Immature natural killer cell (primary cell): ENCODE results near the gene SPRYD3. TPM values are rescaled to one million over a fixed set of nuclear protein-coding genes. Genes with fewer than 3 reads are reported as not detected.
"Not testable (repeated sequence)": the region's sequence is repeated elsewhere in the genome, so short reads cannot be mapped to it uniquely, and the experiment has no call there.

Experiments used
- DNase-seq, 3 donors: peaks; one replicate each; pipeline ENCODE4 v3.0.0; 2022; ENCODE audit warnings: mixed read lengths in 1 of 3
- H3K27ac Mint-ChIP-seq, 6 donors: one replicate each; pipeline ENCODE4 v1.8.0; 2020; ENCODE audit warnings: mixed read lengths in 6 of 6, mild to moderate bottlenecking in 5 of 6, inconsistent platforms in 4 of 6, moderate library complexity in 3 of 6
- H3K27me3 Mint-ChIP-seq, 3 donors: one replicate each; pipeline ENCODE4 v1.8.0; 2020 to 2021; ENCODE audit warnings: low read depth in 3 of 3, mild to moderate bottlenecking in 3 of 3, mixed read lengths in 3 of 3, moderate library complexity in 3 of 3, inconsistent platforms in 1 of 3
- H3K36me3 Mint-ChIP-seq, 3 donors: one replicate each; pipeline ENCODE4 v1.8.0; 2020; ENCODE audit warnings: mixed read lengths in 3 of 3, inconsistent platforms in 2 of 3, mild to moderate bottlenecking in 2 of 3
- H3K4me1 Mint-ChIP-seq, 2 donors: one replicate each; pipeline ENCODE4 v1.8.0; 2020; ENCODE audit warnings: inconsistent platforms in 2 of 2, mild to moderate bottlenecking in 2 of 2, mixed read lengths in 2 of 2, moderate library complexity in 1 of 2
- H3K4me3 Mint-ChIP-seq, 5 donors: one replicate each; pipeline ENCODE4 v1.8.0; 2020; ENCODE audit warnings: mild to moderate bottlenecking in 5 of 5, mixed read lengths in 5 of 5, inconsistent platforms in 3 of 5, moderate library complexity in 3 of 5
- H3K9me3 Mint-ChIP-seq, 6 donors: one replicate each; pipeline ENCODE4 v1.8.0; 2020; ENCODE audit warnings: mild to moderate bottlenecking in 6 of 6, mixed read lengths in 6 of 6, inconsistent platforms in 4 of 6, moderate library complexity in 3 of 6
- polyA plus RNA-seq, 3 donors: library from polyadenylated mRNA; unstranded; fragments of 300-500 nt; fragmentation: Illumina TruSeq; gene quantifications; one replicate each; pipeline ENCODE4 v1.2.3, GENCODE V29; 2021

Gene SPRYD3
- polyA plus RNA-seq, 3 donors from 2014 or later: 35.6 to 70.4 (median 59.6) TPM

DNA sequence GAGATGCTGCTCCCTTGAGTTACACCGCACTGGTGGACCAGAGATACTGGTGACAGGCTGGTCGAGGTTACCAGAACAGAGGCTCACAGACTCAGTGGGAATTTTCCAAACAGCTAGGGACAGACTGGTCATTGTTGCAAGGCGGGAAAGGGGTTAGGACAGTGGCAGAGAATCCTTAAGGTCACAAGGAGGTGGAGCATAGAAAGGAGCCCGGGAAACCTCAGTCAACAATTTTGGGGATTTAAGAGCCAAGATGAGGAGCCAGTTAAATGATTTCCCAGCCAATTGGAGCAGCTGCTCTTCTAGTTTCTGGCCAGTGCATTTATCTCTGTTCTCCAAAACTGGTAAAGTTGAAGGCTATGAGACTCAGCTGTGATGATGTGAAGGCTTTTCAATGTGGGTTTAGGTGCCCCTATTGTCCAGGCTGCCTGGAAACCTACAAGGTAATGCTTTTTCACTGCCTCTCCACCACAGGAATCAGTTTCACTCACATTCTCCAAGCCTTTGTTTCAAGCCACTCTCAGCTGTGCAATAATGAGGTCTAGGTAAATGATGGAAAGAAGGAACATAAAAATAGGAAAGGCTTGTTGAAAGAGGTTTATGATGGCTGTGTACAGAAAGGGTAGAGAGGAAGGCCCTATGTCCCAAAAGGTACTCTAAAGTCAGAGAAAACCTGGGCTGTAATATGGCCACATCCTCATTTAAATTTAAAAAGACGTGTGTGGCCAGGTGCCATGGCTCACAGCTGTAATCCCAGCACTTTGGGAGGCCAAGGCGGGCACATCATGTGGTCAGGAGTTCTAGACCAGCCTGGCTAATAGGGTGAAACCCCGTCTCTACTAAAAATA, 36.4 kb downstream of the SPRYD3 start:
- Mint-ChIP-seq H3K4me3 (no peak overlapping the region), H3K27ac (peak overlapping the region in 2 of 6 donors; percentile 11 to 48)

DNA sequence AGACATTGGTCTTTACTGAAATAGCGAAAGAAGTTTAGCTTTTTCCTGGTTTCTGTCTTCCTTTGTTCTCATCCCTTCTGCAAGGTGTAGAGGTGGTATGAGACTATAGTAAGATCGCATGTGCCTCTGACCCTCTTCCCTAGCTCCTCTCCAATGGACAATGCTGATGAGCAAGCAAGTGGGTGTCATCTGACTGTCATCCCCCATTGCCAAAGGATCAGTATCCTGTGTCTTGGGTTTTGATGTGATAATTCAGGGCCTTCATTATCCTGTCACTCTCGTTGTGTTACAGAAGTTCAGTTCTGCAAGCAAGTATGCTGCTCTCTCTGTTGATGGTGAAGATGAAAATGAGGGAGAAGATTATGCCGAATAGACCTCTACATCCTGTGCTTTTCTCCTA, 39.3 kb downstream of the SPRYD3 start:
- Mint-ChIP-seq H3K4me1 (peaks cover 9 to 15% of the 10 kb centered on the region in 2 donors), H3K36me3 (peaks cover 12 to 34% (median 24%) of the 10 kb centered on the region in 3 donors), H3K27ac (peak overlapping the region in 2 of 6 donors; percentile 31 to 45), H3K27me3 (peaks cover 0 to 6% (median 4%) of the 10 kb centered on the region in 3 donors), H3K9me3 (no peaks in the 10 kb centered on the region), H3K4me3 (no peak overlapping the region)
- DNase-seq: no peak

More for the DNA sequence above, 36.4 kb downstream of the SPRYD3 start:
- H3K9me3 Mint-ChIP-seq: no peaks in the 10 kb centered on the region
- DNase-seq: no peak
- peaks cover 7 to 17% (median 15%) of the 10 kb centered on the region in 3 donors for H3K36me3 Mint-ChIP-seq
- H3K4me1 Mint-ChIP-seq: peaks cover 21 to 25% of the 10 kb centered on the region in 2 donors
- H3K27me3 Mint-ChIP-seq: peaks cover 5 to 12% (median 11%) of the 10 kb centered on the region in 3 donors

DNA sequence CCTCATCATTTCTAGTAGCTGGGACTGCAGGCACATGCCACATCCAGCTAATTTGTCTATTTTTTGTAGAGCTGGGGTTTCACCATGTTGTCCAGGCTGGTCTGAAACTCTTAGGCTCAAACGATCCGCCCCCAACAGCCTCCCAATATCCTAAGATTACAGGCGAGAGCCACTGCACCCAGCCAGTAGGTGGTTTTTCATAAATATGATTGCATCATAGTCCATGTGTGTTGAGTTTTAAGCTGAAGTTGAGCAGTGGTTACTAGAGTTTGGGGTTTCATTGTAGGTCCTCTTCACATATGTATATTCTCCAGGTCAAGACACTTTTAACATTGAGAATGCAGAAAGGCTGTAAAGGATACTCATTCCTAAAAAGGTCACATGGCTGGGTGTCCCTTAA, 42.4 kb downstream of the SPRYD3 start:
- Mint-ChIP-seq H3K27ac (no peak overlapping the region), H3K4me3 (no peak overlapping the region), H3K27me3 (peaks cover 0 to 4% (median 0%) of the 10 kb centered on the region in 3 donors), H3K36me3 (peaks cover 12 to 56% (median 42%) of the 10 kb centered on the region in 3 donors), H3K4me1 (peaks cover 12 to 19% of the 10 kb centered on the region in 2 donors), H3K9me3 (no peaks in the 10 kb centered on the region)
- DNase-seq: no peak

DNA sequence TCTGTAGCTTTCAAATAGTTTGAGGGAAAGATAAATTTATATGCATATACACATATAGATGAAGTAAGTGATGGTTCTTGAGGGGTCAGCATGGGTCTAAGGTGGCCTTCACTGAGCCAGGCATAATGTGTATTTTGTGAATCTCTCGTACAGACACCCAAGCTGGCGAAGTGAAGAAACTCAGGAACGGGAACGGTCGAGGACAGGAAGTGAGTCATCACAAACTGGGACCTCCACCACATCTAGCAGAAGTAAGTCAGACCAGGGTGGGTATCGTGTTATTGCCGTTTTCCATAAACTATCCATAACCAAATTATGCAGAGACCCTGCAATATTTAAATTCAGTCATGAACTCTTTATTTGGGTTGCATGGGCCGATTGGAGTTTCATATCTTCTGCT, 44.7 kb downstream of the SPRYD3 start:
- peaks cover 20 to 64% (median 44%) of the 10 kb centered on the region in 3 donors for H3K36me3 Mint-ChIP-seq
- H3K27ac Mint-ChIP-seq: peak overlapping the region in 2 of 6 donors; percentile 66 to 67

DNA sequence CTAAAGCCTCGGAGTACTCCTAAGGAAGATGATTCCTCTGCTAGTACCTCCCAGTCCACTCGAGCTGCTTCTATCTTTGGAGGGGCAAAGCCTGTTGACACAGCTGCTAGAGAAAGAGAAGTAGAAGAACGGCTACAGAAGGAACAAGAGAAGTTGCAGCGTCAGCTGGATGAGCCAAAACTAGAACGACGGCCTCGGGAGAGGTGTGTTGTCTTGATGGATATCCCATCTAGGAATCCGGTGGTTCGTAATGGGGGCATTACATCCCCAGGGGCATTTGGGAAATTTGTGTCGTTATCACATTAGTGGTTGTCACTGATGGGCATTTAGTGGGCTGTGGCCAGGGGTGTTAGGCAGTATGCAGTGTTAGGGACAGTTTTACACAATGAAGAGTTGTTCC, 45.4 kb downstream of the SPRYD3 start:
- peaks cover 8 to 15% of the 10 kb centered on the region in 2 donors for H3K4me1 Mint-ChIP-seq
- peak overlapping the region in 1 of 6 donors; percentile 31 for H3K27ac Mint-ChIP-seq
- not testable (repeated sequence) for H3K27me3 Mint-ChIP-seq, DNase-seq, H3K9me3 Mint-ChIP-seq, H3K4me3 Mint-ChIP-seq
- peaks cover 16 to 63% (median 39%) of the 10 kb centered on the region in 3 donors for H3K36me3 Mint-ChIP-seq

More for the DNA sequence above, 44.7 kb downstream of the SPRYD3 start:
- DNase-seq: no peak
- no peak overlapping the region for H3K4me3 Mint-ChIP-seq
- peaks cover 12 to 19% of the 10 kb centered on the region in 2 donors for H3K4me1 Mint-ChIP-seq
- H3K9me3 Mint-ChIP-seq: no peaks in the 10 kb centered on the region
- peaks cover 0 to 10% (median 0%) of the 10 kb centered on the region in 3 donors for H3K27me3 Mint-ChIP-seq

DNA sequence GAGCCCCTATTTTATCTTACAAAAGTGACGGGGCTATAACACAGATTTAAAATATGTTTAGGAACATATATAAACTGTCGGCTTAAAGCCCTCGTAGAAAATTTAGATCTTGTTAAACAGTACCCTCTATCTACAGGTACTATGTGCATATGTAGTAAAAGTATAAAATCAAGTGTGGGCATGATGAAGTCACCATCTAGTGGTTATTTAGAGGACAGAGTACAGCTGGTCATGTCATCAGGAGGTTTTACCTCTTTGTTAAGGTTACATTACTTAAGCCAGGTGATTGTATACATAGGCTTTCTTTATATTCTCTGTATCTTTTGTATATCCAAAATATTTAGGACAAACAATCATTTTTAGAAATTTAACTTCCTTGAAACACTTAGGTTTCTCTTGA, 47.6 kb downstream of the SPRYD3 start:
- Mint-ChIP-seq H3K27me3 (peaks cover 0 to 6% (median 3%) of the 10 kb centered on the region in 3 donors), H3K36me3 (peaks cover 24 to 57% (median 34%) of the 10 kb centered on the region in 3 donors), H3K4me1 (peaks cover 0 to 10% of the 10 kb centered on the region in 2 donors), H3K27ac (no peak overlapping the region), H3K9me3 (no peaks in the 10 kb centered on the region), H3K4me3 (no peak overlapping the region)
- no peak for DNase-seq

DNA sequence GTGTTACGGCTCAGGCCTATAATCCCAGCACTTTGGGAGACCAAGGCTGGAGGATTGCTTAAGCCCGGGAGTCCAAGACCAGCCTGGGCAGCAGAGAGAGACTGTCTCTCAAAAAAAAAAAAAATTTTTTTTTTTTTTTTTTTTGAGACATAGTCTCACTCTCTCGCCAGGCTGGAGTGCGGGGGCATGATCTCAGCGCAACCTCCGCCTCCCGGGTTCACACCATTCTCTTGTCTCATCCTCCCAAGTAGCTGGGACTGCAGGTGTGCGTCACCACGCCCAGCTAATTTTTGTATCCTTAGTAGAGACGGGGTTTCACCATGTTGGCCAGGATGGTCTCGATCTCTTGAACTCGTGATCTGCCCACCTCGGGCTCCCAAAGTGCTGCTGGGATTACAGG, 52.2 kb downstream of the SPRYD3 start:
- not testable (repeated sequence) for H3K4me1 Mint-ChIP-seq, H3K4me3 Mint-ChIP-seq, DNase-seq, H3K27ac Mint-ChIP-seq, H3K27me3 Mint-ChIP-seq, H3K9me3 Mint-ChIP-seq
- H3K36me3 Mint-ChIP-seq: peaks cover 33 to 53% (median 39%) of the 10 kb centered on the region in 3 donors

DNA sequence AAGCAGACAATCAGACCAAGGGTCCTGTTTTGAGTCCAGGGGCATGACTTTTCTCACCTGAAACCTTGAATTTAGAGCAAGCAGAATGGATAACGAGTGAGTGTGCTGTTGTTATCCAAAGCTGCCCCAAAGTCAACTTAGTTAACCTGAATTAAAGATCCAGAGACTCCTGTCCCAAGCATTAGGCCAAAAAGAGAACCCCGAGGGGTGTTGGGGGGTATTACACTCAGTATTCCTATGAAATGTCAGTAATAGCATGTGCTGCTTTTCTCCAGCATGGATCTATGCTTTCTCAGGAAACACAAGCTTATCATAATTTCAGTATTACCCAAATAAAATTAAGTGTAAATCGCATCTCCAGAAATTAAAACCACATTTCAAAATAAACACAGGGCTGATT, 53.9 kb downstream of the SPRYD3 start:
- Mint-ChIP-seq H3K9me3 (no peaks in the 10 kb centered on the region), H3K4me1 (no peaks in the 10 kb centered on the region), H3K4me3 (no peak overlapping the region), H3K27me3 (peaks cover 0 to 3% (median 0%) of the 10 kb centered on the region in 3 donors), H3K36me3 (peaks cover 31 to 47% (median 40%) of the 10 kb centered on the region in 3 donors), H3K27ac (no peak overlapping the region)
- DNase-seq: no peak

DNA sequence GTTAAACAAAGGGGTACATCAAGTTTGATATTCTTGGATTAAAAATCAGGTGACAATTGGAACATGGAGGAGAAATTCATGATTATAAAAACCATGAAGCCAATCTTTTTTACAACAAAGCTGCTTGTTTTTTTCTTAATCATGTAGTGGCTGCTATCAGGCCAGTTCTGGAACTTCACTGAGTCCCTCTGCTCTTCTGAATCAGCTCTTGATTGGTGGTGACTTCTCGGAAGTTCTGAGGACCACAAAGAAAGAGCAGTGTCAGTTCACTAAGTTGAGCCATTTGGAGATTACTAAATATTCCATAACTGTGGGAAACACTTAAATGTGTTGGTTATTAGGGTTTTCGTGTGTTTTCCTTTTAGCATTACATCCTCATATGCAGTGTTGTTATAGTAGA, 64.5 kb downstream of the SPRYD3 start:
- no peak for DNase-seq
- H3K27ac Mint-ChIP-seq: peak overlapping the region in 5 of 6 donors; percentile 11 to 61 (median 51)
- no peaks in the 10 kb centered on the region for H3K27me3 Mint-ChIP-seq
- peaks cover 47 to 58% of the 10 kb centered on the region in 2 donors for H3K4me1 Mint-ChIP-seq
- H3K4me3 Mint-ChIP-seq: no peak overlapping the region
- H3K9me3 Mint-ChIP-seq: no peaks in the 10 kb centered on the region
- H3K36me3 Mint-ChIP-seq: peaks cover 4 to 17% (median 8%) of the 10 kb centered on the region in 3 donors

Other genes with a start within 250 kb of the SPRYD3 start
- gene KRT79, start 245.1 kb downstream of the SPRYD3 start, polyA plus RNA-seq: not detected
- under 1 TPM in 1 of 3 donors, not detected in 2; 0.28 TPM for gene KRT78, start 230.4 kb downstream of the SPRYD3 start, polyA plus RNA-seq
- not detected for gene KRT8, start 174.3 kb downstream of the SPRYD3 start, polyA plus RNA-seq
- gene KRT18, start 130.3 kb downstream of the SPRYD3 start, polyA plus RNA-seq: under 1 TPM in 1 of 3 donors, not detected in 2; 0.60 TPM
- gene EIF4B, start 72.9 kb downstream of the SPRYD3 start, polyA plus RNA-seq: 10 to 100 TPM; 57.2 to 83.4 (median 69.2) TPM
- not detected for gene TNS2, start 29.3 kb downstream of the SPRYD3 start, polyA plus RNA-seq
- 1 to 10 TPM in 1 of 3 donors, under 1 TPM in 1, not detected in 1; 0.69 to 2.1 TPM for gene IGFBP6, start 18.3 kb upstream of the SPRYD3 start, polyA plus RNA-seq
- not detected for gene SOAT2, start 24.1 kb upstream of the SPRYD3 start, polyA plus RNA-seq
- 1 to 10 TPM; 2.0 to 5.1 (median 2.6) TPM for gene ZNF740, start 101.3 kb upstream of the SPRYD3 start, polyA plus RNA-seq
- gene CSAD, start 101.5 kb upstream of the SPRYD3 start, polyA plus RNA-seq: 1 to 10 TPM in 2 of 3 donors, under 1 TPM in 1; 0.85 to 3.8 (median 2.6) TPM
- gene ITGB7, start 127.9 kb upstream of the SPRYD3 start, polyA plus RNA-seq: 100 to 1,000 TPM; 289 to 390 (median 389) TPM
- 10 to 100 TPM in 1 of 3 donors, 1 to 10 TPM in 2; 2.9 to 10.1 (median 4.7) TPM for gene RARG, start 152.8 kb upstream of the SPRYD3 start, polyA plus RNA-seq
- under 1 TPM in 1 of 3 donors, not detected in 2; 0.53 TPM for gene ESPL1, start 188.9 kb upstream of the SPRYD3 start, polyA plus RNA-seq
- 1,000 to 10,000 TPM in 1 of 3 donors, 100 to 1,000 TPM in 2; 829 to 1,850 (median 845) TPM for gene PFDN5, start 216.2 kb upstream of the SPRYD3 start, polyA plus RNA-seq
- 10 to 100 TPM; 51.3 to 78.7 (median 64.0) TPM for gene MYG1, start 220.3 kb upstream of the SPRYD3 start, polyA plus RNA-seq
- gene AAAS, start 242.2 kb upstream of the SPRYD3 start, polyA plus RNA-seq: 10 to 100 TPM; 27.5 to 46.8 (median 46.0) TPM